ENCODE measurements around the gene KRTAP5-2.

The KRTAP5-2 gene

DNA sequence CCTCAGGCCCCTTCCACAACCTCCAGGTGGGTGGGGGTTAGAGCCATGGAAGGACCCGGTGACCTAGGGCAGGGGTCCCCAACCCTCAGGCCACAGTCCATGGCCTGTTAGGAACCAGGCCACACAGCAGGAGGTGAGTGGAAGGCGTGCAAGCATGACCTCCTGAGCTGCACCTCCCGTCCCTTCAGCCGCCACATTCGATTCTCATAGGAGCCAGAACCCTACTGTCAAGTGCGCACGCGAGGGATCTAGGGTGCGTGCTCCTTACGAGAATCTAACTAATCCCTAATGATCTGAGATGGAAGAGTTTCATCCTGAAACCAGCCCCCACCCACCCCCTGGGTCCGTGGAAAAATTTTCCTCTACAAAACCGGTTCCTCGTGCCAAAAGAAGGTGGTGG is 27.4 kb upstream of the KRTAP5-2 start:
- H3K4me3 ChIP-seq (ENCODE audit: low read length, poor library complexity, severe bottlenecking) = no peak overlapping the region
- H4K20me1 ChIP-seq (ENCODE audit: insufficient read depth, low read length, poor library complexity, severe bottlenecking) = no peaks in the 10 kb centered on the region
- H3F3A ChIP-seq (ENCODE audit: low read depth) = no peaks in the 10 kb centered on the region
- no peak overlapping the region for H3K9ac ChIP-seq (ENCODE audit: low read depth, low read length, poor library complexity, severe bottlenecking)
- no peaks in the 10 kb centered on the region for H3K79me2 ChIP-seq (ENCODE audit: insufficient read depth, low read length)
- no peaks in the 10 kb centered on the region for H3K27me3 ChIP-seq (ENCODE audit: insufficient read depth, low read length, poor library complexity, severe bottlenecking)
- no peaks in the 10 kb centered on the region for H3K9me2 ChIP-seq (replicated peaks; ENCODE audit: low read depth, low read length)
- H3K36me3 ChIP-seq (ENCODE audit: insufficient read depth, low read length) = no peaks in the 10 kb centered on the region
- H3K4me1 ChIP-seq (ENCODE audit: insufficient read depth, low read length, poor library complexity, severe bottlenecking) = no peaks in the 10 kb centered on the region
- no peak for TF ChIP-seq EZH2phosphoT487 (IDR thresholded peaks at IDR 0.05; ENCODE audit: borderline replicate concordance)
- TF ChIP-seq, protein P1, sequence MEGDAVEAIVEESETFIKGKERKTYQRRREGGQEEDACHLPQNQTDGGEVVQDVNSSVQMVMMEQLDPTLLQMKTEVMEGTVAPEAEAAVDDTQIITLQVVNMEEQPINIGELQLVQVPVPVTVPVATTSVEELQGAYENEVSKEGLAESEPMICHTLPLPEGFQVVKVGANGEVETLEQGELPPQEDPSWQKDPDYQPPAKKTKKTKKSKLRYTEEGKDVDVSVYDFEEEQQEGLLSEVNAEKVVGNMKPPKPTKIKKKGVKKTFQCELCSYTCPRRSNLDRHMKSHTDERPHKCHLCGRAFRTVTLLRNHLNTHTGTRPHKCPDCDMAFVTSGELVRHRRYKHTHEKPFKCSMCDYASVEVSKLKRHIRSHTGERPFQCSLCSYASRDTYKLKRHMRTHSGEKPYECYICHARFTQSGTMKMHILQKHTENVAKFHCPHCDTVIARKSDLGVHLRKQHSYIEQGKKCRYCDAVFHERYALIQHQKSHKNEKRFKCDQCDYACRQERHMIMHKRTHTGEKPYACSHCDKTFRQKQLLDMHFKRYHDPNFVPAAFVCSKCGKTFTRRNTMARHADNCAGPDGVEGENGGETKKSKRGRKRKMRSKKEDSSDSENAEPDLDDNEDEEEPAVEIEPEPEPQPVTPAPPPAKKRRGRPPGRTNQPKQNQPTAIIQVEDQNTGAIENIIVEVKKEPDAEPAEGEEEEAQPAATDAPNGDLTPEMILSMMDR (conservative IDR thresholded peaks at IDR 0.05; ENCODE audit: low read length) = no peak
- H3K4me2 ChIP-seq (ENCODE audit: low read depth, low read length, poor library complexity, severe bottlenecking) = no peak overlapping the region
- no peaks in the 10 kb centered on the region for H3K9me3 ChIP-seq (ENCODE audit: insufficient read depth, low read depth, low read length)
- H2AFZ ChIP-seq (ENCODE audit: low read length) = no peak overlapping the region

DNA sequence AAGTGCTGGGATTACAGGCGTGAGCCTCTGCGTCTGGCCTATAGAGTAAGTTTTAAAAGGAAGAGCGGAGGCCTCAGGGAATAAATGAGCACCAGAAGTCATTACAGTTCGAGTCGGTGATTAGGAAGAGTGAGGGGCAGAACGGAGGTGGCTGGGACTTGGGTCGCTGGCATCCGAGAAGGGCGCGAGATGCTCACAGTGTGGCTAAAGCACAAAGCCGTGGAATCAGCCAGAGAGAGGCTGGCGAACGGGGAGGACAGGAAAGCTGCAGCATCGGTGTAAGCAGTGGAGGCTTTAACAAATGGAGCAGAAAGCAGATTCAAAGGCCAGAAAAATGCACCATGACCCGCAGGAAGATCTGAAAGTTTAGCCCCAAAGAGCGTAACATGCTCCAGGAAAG is 26.5 kb upstream of the KRTAP5-2 start:
- H4K20me1 ChIP-seq (ENCODE audit: insufficient read depth, low read length, poor library complexity, severe bottlenecking) = no peaks in the 10 kb centered on the region
- no peaks in the 10 kb centered on the region for H3K27me3 ChIP-seq (ENCODE audit: insufficient read depth, low read length, poor library complexity, severe bottlenecking)
- H3K36me3 ChIP-seq (ENCODE audit: insufficient read depth, low read length) = no peaks in the 10 kb centered on the region
- H3K4me2 ChIP-seq (ENCODE audit: low read depth, low read length, poor library complexity, severe bottlenecking) = no peak overlapping the region
- no peaks in the 10 kb centered on the region for H3K9me3 ChIP-seq (ENCODE audit: insufficient read depth, low read depth, low read length)
- no peak overlapping the region for H2AFZ ChIP-seq (ENCODE audit: low read length)
- H3K79me2 ChIP-seq (ENCODE audit: insufficient read depth, low read length) = no peaks in the 10 kb centered on the region
- no peaks in the 10 kb centered on the region for H3F3A ChIP-seq (ENCODE audit: low read depth)
- H3K9ac ChIP-seq (ENCODE audit: low read depth, low read length, poor library complexity, severe bottlenecking) = no peak overlapping the region
- H3K4me3 ChIP-seq (ENCODE audit: low read length, poor library complexity, severe bottlenecking) = no peak overlapping the region
- no peaks in the 10 kb centered on the region for H3K9me2 ChIP-seq (replicated peaks; ENCODE audit: low read depth, low read length)
- TF ChIP-seq, protein P1 (conservative IDR thresholded peaks at IDR 0.05; ENCODE audit: low read length) = no peak
- TF ChIP-seq EZH2phosphoT487 (IDR thresholded peaks at IDR 0.05; ENCODE audit: borderline replicate concordance) = no peak
- no peaks in the 10 kb centered on the region for H3K4me1 ChIP-seq (ENCODE audit: insufficient read depth, low read length, poor library complexity, severe bottlenecking)

DNA sequence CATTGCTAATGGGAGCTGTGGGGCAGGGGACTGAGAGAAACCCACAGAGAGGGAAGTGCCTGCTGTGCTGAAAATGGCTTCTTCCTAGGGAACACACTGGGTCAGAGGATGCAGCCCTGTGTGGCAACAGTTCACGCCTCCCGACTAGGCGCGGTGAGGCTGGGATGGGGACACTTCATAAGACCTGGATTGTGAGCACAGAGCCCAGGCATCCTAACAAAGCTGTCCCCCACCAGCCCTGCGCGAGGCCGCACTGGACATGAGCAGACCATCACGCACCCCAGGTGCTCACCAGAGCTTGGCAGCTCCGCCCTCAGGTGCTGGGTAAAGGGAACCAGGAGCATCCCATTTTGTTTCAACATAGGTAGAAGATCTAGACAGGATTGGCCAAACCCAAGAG is 25.6 kb upstream of the KRTAP5-2 start:
- H4K20me1 ChIP-seq (ENCODE audit: insufficient read depth, low read length, poor library complexity, severe bottlenecking) = no peaks in the 10 kb centered on the region
- no peaks in the 10 kb centered on the region for H3K9me2 ChIP-seq (replicated peaks; ENCODE audit: low read depth, low read length)
- no peak overlapping the region for H3K9ac ChIP-seq (ENCODE audit: low read depth, low read length, poor library complexity, severe bottlenecking)
- no peak overlapping the region for H3K4me3 ChIP-seq (ENCODE audit: low read length, poor library complexity, severe bottlenecking)
- no peak overlapping the region for H2AFZ ChIP-seq (ENCODE audit: low read length)
- no peaks in the 10 kb centered on the region for H3F3A ChIP-seq (ENCODE audit: low read depth)
- H3K27me3 ChIP-seq (ENCODE audit: insufficient read depth, low read length, poor library complexity, severe bottlenecking) = no peaks in the 10 kb centered on the region
- no peaks in the 10 kb centered on the region for H3K9me3 ChIP-seq (ENCODE audit: insufficient read depth, low read depth, low read length)
- H3K4me1 ChIP-seq (ENCODE audit: insufficient read depth, low read length, poor library complexity, severe bottlenecking) = no peaks in the 10 kb centered on the region
- H3K4me2 ChIP-seq (ENCODE audit: low read depth, low read length, poor library complexity, severe bottlenecking) = no peak overlapping the region
- H3K36me3 ChIP-seq (ENCODE audit: insufficient read depth, low read length) = no peaks in the 10 kb centered on the region
- no peaks in the 10 kb centered on the region for H3K79me2 ChIP-seq (ENCODE audit: insufficient read depth, low read length)
- TF ChIP-seq, protein P1 (conservative IDR thresholded peaks at IDR 0.05; ENCODE audit: low read length) = no peak

Data from Loucy (cell line).